ENCODE results near the gene SEMA3B. TPM values are rescaled to one million over a fixed set of nuclear protein-coding genes. Genes with fewer than 3 reads are reported as not detected.

Gene SEMA3B
- polyA plus RNA-seq, 3 donors, result 0.56 TPM; not detected in 2

GRCh38 chr3:50230794-50231125 lies 38.2 kb upstream of the SEMA3B start:
- H3K36me3 ChIP-seq (replicated peaks in 1 of 2; ENCODE audit: control insufficient read depth in 1 of 2, insufficient read depth in 2 of 2, low read length in 2 of 2), result no peaks in the 10 kb centered on the region
- peaks cover 0 to 2% (median 0%) of the 10 kb centered on the region in 7 donors for H3K9me3 Mint-ChIP-seq
- no peaks in the 10 kb centered on the region for H4K20me1 ChIP-seq (ENCODE audit: insufficient read depth, low read length)
- peak overlapping the region; percentile 81 to 95 (median 93) for H3K27ac Mint-ChIP-seq
- peak overlapping the region; percentile 55 to 88 for H3K27ac ChIP-seq (ENCODE audit: low read depth in 1 of 2, low read length in 2 of 2)
- WGBS (ENCODE audit: insufficient coverage), result 40% methylated on average over 2 of the region's 4 CpGs
- no peak overlapping the region for H2AFZ ChIP-seq (ENCODE audit: insufficient read depth, low read depth, low read length, poor library complexity, severe bottlenecking)
- H3K79me2 ChIP-seq (ENCODE audit: insufficient read depth, low read length), result peaks cover 77% of the 10 kb centered on the region
- H3K4me3 Mint-ChIP-seq, result peak overlapping the region; percentile 51 to 78
- H3K27me3 Mint-ChIP-seq (ENCODE audit: low read depth in 3 of 3), result peaks cover 7 to 12% (median 10%) of the 10 kb centered on the region in 3 donors
- H3K36me3 Mint-ChIP-seq, result no peaks in the 10 kb centered on the region
- intact Hi-C loops (cut with micrococcal nuclease), result loop anchor here in 1 of 2 donors (1.0 kb wide), 1 partner anchor 14 kb away; no protein-coding TSS in a partner anchor
- peaks cover 89% of the 10 kb centered on the region for H3K4me1 Mint-ChIP-seq
- H3K9ac ChIP-seq (ENCODE audit: insufficient read depth, low read length, poor library complexity, severe bottlenecking), result peak overlapping the region; percentile 44
- H3K4me2 ChIP-seq (replicated peaks; ENCODE audit: extremely low read depth, low read length, poor library complexity, severe bottlenecking), result peak overlapping the region; percentile 78
- H3K9me3 ChIP-seq (replicated peaks in 1 of 2; ENCODE audit: control insufficient read depth in 1 of 2, insufficient read depth in 1 of 2, low read length in 2 of 2), result no peaks in the 10 kb centered on the region
- H3K27me3 ChIP-seq (ENCODE audit: control insufficient read depth in 2 of 2, insufficient read depth in 2 of 2, low read length in 2 of 2), result peaks cover 0 to 3% of the 10 kb centered on the region in 2 donors
- TF ChIP-seq CTCF (IDR thresholded peaks at IDR 0.05), result no peak
- peaks cover 93 to 97% of the 10 kb centered on the region in 2 donors for H3K4me1 ChIP-seq (ENCODE audit: control insufficient read depth in 1 of 2, insufficient read depth in 2 of 2, low read length in 2 of 2)
- peak overlapping the region in 2 of 3 experiments; percentile 12 to 71 for H3K4me3 ChIP-seq (replicated peaks in 1 of 3; ENCODE audit: low read depth in 2 of 3, low read length in 3 of 3)
- peak in 1 of 3 donors; percentile 43 for DNase-seq

GRCh38 chr3:50231581-50231980 lies 37.4 kb upstream of the SEMA3B start:
- Histone ChIP-seq H4K20me1 (ENCODE audit: insufficient read depth, low read length) (peaks cover 5% of the 10 kb centered on the region), H2AFZ (ENCODE audit: insufficient read depth, low read depth, low read length, poor library complexity, severe bottlenecking) (no peak overlapping the region), H3K27me3 (ENCODE audit: control insufficient read depth in 2 of 2, insufficient read depth in 2 of 2, low read length in 2 of 2) (no peaks in the 10 kb centered on the region), H3K36me3 (replicated peaks in 1 of 2; ENCODE audit: control insufficient read depth in 1 of 2, insufficient read depth in 2 of 2, low read length in 2 of 2) (no peaks in the 10 kb centered on the region), H3K79me2 (ENCODE audit: insufficient read depth, low read length) (peaks cover 84% of the 10 kb centered on the region), H3K4me3 (replicated peaks in 1 of 3; ENCODE audit: low read depth in 2 of 3, low read length in 3 of 3) (peak overlapping the region in 1 of 3 experiments; percentile 71), H3K9me3 (replicated peaks in 1 of 2; ENCODE audit: control insufficient read depth in 1 of 2, insufficient read depth in 1 of 2, low read length in 2 of 2) (no peaks in the 10 kb centered on the region), H3K4me1 (ENCODE audit: control insufficient read depth in 1 of 2, insufficient read depth in 2 of 2, low read length in 2 of 2) (peaks cover 85 to 90% of the 10 kb centered on the region in 2 donors), H3K4me2 (replicated peaks; ENCODE audit: extremely low read depth, low read length, poor library complexity, severe bottlenecking) (peak overlapping the region; percentile 78), H3K27ac (ENCODE audit: low read depth in 1 of 2, low read length in 2 of 2) (no peak overlapping the region), H3K9ac (ENCODE audit: insufficient read depth, low read length, poor library complexity, severe bottlenecking) (no peak overlapping the region)
- Mint-ChIP-seq H3K27ac (peak overlapping the region in 2 of 7 donors; percentile 42 to 95), H3K27me3 (ENCODE audit: low read depth in 3 of 3) (peaks cover 3 to 5% (median 3%) of the 10 kb centered on the region in 3 donors), H3K4me1 (peaks cover 81% of the 10 kb centered on the region), H3K36me3 (peaks cover 0 to 3% of the 10 kb centered on the region in 2 donors), H3K9me3 (no peaks in the 10 kb centered on the region), H3K4me3 (no peak overlapping the region)
- WGBS (ENCODE audit: insufficient coverage), result 100% methylated on average over 5 of the region's 5 CpGs
- intact Hi-C loops (cut with micrococcal nuclease), result loop anchor here in 1 of 2 donors (1.0 kb wide), 1 partner anchor 13 kb away; no protein-coding TSS in a partner anchor
- TF ChIP-seq CTCF (IDR thresholded peaks at IDR 0.05), result no peak
- no peak for DNase-seq

Data from CD14-positive monocyte (primary cell).